Measurements from ENCODE around the gene TSSK3.

DNA sequence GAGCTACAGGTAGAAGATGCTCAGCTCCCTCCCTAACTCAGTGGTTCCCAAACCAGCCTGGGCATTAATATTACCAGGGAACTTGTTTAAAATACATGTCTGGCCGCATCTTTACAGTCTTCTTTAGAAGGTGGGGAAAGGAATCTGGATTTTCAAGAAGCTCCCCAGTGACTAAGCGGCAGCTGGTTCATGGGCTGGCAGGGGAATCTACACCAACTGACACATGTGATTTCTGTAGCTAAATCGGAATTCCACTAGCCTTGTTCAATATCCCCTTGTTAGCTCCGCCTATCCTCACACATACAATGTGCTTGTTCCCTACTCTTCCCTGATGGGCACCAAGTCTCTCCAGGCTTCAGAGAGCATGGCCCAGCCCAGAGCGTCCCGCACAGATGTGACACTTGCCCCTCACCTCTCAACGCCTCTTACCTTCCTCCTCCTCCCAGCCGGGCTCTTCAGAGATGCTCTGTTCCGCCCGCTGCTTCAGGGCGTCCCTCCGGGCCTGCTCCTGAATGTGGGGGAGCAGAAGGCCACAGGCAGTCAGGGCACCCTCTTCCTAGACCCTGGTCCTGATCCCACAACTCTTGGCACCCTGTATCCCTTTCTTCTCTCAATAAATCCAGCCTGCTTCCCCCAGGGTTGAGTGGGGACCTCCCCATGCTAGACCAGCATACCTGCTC, 15.3 kb downstream of the TSSK3 start:
- TF ChIP-seq, protein P1, sequence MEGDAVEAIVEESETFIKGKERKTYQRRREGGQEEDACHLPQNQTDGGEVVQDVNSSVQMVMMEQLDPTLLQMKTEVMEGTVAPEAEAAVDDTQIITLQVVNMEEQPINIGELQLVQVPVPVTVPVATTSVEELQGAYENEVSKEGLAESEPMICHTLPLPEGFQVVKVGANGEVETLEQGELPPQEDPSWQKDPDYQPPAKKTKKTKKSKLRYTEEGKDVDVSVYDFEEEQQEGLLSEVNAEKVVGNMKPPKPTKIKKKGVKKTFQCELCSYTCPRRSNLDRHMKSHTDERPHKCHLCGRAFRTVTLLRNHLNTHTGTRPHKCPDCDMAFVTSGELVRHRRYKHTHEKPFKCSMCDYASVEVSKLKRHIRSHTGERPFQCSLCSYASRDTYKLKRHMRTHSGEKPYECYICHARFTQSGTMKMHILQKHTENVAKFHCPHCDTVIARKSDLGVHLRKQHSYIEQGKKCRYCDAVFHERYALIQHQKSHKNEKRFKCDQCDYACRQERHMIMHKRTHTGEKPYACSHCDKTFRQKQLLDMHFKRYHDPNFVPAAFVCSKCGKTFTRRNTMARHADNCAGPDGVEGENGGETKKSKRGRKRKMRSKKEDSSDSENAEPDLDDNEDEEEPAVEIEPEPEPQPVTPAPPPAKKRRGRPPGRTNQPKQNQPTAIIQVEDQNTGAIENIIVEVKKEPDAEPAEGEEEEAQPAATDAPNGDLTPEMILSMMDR (conservative IDR thresholded peaks at IDR 0.05; ENCODE audit: low read length), result no peak
- TF ChIP-seq EZH2phosphoT487 (IDR thresholded peaks at IDR 0.05; ENCODE audit: borderline replicate concordance), result no peak
